HK-2 (cell line): ENCODE measurements around the gene CABLES1.

Source experiments
- DNase-seq: peaks from one replicate; pipeline ENCODE4 v3.0.0-alpha.2; 2018; ENCODE audit not compliant: unreplicated experiment

The CABLES1 gene

DNA sequence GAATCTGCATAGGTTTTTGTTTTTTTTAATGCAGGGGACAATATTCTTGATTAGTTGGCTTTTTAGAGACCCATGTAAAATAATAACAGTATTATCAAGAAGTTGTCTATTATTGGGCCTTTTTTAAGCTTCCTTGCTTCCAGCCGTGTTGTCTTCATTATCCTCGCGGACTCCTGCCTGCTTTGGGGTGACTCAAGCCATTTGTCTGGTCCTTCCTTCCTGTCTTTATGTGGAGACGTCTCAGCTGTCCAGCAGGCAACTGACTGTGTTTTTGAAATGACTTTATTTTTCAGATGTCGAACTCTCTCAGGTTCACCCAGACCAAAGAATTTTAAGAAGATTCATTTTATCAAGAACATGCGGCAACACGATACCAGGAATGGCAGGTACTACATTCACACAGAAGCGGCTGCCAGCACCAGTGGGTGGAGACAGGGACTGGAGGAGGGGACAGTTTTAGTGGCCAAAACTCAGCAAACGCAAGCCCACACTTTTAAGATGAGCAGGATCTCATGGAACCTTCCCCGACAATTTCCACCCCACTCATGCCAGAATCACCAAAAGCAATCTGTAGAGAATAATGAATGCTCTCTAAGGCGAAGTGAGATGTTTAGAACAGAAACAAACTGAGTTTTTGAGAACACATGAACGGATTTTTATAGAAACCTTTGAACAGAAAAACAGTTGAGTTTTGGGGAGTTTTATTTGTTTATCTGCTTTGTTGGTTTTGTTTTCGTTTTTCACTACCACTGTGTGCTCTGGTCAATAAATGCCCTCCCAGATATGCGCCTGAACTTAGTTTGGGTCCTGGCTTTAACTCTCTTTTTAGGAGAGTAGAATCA lies 59.1 kb downstream of the CABLES1 start:
- no peak for DNase-seq

DNA sequence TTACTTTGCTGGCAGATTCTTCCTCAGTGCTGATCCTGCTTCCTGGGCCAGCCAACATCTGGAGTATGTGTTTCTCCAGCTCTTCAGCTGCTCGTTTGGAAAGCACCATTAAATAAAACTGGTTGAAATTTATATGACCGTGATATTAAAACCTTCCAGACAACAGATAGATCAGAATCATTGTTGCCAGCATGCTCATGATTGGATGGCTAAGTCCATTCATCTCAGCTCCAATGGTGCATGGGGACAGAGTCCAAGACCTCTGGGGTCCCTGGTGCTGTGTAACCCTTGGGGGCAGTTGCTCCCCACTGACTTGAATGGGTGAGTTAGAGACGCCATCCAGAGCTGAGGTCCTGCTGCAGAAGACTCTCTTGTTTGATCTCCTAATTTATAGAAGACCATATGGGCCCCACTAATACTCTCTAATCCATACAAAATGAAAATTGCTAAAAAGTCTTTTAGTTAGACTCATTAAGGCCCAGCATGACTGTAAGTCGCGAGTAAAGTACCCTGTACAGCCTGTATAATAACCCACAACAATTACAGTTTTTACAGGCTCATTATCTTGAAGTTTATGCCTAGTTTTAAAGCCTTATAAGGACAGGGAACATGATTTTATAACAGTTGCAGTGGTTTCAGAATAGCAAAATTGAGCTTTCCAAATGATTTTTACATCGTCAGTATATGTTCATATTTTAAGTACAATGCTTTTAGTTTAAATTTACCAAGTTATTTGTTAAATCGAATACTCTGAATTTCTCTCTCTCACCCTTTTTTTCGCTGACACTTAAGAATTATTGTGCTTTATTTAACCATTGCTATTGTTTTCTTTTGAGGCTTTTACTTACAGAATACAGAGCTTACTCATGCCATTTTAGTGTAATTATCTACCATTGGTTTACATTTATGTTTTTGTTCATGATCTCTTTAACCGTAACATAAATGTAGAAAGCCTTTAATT lies 60.0 kb downstream of the CABLES1 start:
- DNase-seq, result no peak

DNA sequence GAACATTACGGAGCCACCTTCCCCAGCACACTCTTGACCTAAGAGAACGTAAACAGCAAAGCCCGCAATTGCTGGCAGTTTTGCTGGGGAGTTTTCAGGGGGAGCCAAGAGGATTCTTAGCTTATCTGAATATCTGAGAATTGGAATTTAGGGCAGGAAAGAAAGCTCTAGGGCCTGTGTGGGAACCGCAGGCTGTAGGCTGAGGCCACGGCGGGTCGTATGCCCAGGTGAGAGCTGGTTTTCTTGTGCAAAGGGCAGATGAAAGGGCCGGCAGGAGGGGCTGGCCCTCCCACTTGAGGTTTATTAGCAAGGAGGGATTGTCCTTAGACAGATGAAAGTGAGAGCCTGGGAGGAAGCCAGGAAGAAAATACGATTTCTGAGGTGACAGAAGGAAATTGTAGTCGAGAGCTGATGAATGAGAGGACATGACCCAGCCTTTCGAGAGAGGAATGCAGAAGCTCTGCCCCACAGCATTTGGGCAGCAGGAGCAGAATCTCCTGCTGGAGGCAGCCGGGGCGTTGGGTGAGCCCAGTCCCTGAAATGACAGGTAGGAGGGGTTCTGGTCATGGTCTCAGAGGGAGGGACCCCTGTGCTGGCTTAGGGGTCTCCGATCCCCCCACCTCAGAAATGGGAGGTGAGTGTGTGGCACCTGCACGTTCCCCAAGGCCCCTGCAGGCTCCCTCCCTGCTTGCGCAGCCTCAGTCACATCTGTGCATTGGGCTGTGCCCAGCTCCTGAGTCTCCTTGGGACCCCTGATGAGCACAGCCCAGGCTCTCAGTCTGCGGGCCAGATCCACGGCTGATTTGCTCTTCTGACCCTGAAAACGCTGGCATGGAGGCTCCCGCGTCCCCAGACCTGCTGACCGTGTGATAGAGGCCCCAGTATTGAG lies 61.1 kb downstream of the CABLES1 start:
- DNase-seq, result no peak

DNA sequence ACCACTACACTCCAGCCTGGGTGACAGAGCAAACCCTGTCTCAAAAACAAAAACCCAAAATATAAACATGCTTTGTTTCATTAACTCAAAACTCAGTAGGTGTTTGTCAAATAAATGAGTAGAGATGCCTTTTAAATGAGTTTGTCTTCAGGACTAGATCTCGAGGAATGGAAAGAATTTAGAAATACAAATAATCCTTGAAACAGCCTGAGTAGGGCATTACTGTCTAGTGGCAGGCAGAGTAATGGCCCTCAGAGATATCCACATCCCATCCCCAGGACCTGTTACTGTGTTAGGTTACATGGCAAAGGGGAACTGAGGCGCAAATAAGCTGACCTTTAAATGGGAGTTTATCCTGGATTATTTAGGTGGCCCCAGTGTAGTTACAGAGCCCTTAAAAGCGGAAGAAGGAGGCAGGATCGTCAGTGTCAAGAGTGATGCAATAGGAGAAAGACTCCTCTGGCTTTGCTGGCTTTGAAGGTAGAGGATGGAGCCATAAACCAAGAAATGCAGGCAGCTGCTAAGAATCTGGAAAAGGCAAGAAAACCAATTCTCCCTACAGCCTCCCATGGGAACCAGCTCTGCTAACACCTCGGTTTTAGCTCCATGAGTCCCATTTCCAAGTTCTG lies 63.0 kb downstream of the CABLES1 start:
- DNase-seq, result no peak

DNA sequence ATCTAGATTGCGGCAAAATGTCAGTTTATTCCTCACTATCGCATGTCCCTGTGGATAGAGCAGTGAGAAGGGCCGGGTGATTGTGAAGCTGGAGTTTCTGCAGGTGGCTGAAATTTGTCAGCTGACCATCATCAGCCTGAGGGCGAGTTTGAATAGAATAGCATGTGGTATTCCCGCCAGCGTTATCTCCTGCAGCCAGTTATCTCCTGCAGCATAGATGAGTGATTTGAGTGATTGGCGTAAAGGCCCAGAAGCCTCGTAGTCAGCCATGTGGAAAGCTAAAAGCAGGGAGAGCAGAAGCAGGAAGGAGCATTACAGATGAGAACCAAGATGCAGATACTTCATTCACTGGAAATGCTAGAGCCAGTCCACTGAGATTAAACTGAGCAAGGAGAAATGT lies 65.5 kb downstream of the CABLES1 start:
- no peak for DNase-seq

DNA sequence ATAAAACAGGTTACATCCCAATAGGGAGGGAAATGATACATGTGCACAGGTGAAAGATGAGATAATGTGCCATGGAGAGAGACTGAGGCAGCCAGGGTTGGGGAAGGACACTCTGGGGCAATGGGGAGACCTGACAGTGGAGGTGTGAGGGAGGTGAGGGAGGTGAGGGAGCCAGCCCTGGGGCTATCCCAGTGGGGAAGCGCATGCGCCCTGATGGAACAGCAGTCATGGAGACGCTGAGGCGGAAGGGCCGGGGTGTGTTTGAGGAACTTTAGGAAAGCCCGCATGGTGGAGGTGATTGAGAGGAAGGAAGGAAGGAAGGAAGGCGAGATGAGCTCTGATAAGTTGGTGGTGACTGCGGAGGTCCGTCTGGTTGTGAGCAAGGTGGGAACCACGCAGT lies 66.5 kb downstream of the CABLES1 start:
- DNase-seq, result no peak

DNA sequence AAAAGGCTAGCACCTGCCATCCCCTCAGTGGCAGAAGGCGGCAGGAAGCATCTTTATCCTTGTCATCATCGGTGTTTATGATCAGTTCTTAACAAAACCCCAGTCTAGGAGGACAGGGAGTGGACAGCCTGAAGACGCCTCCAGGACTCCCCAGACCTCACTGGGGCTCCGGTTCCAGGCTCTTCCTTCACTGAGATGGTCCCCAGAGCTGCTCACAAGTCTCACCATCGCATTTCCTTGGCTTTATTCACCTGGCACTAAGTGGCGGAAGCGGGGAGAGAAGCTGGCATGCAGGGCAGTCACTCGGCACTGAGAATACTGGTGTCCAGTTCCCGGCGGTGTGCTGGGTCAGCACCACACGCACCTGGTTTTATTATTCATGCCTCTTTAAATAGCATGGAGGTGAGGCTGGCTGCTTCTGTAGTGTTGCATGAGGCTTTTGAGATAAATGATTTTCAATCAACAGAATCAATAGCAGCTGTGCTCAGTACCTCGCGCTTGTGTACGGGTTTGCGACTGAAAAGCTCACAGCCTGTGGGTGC lies 68.7 kb downstream of the CABLES1 start:
- DNase-seq, result no peak

DNA sequence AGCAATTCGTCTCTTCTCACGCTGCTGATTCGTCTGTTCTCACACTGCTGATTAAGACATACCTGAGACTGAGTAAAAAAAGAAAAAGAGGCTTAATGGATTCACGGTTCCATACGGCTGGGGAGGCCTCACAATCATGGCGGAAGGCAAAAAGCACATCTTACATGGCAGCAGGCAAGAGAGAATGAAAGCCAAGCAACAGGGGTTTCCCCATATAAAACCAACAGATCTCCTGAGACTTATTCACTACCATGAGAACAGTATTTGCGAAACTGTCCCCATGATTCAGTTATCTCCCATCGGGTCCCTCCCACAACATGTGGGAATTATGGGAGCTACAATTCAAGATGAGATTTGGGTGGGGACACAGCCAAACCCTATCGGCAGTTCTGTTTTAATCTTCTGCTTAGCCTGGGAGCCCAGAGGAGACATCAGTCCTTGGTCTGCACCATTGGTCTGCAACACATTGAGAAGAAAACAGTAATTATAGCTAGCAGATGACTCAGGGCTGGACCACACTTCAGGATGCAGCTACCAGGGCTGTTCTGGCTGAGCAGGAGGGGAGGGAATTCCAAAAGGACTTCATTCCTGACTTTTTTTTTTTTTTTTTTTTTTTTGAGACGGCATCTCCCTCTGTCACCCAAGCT lies 69.4 kb downstream of the CABLES1 start:
- DNase-seq, result no peak

DNA sequence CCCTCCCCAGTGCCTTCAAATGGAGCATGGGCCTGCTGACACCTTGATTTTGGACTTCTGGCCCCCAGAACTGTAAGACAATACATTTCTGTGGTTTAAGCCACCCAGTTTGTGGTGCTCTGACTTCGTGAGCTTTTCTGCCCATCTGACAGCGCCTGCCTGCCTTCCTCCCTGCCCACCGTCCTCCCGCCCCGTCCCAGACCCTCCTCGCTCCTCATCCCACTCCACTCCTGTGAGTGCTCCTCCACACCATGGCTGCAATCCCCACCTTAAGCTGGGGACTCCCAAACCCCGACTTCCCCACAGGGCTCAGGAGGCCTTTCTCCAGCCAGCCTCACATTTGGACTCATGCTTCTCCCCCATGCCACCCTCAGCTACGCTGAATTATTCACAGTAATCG lies 70.7 kb downstream of the CABLES1 start:
- no peak for DNase-seq

DNA sequence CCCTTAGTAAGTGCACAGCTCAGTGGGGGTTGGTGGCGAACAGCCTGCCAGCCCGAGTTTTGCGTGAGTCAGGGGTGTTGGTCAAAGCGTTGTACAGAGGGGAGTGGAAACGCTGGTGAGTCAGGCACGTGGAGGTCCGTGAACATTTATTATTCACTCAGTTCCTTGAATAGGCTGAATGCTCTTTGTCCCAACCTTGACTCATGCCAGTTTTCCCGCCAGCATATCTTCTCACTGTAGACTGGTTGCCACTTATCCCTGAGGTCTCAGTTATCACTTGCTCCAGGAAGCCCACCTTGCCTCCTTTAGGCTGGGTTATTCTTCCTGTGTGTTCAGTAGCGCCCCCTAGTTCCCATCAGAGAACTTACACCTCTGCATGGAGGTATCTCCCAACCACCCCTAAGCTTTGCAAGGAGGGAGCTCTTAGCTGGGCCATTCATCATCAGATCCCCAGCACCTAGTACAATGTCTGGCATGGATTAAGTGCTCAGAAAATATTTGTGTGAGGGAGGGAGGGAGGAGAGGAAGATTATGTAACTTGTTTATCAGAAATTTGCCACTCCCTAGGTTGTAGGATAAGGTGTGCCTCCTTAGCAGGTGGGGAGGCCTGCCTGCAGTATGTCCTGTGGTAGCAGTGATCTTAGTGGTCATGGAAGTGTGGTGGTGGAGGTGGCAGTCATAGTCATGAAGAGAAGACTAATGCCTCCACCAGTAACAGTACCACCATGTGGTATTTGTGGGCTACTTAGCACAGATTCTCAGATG lies 72.1 kb downstream of the CABLES1 start:
- DNase-seq, result no peak

DNA sequence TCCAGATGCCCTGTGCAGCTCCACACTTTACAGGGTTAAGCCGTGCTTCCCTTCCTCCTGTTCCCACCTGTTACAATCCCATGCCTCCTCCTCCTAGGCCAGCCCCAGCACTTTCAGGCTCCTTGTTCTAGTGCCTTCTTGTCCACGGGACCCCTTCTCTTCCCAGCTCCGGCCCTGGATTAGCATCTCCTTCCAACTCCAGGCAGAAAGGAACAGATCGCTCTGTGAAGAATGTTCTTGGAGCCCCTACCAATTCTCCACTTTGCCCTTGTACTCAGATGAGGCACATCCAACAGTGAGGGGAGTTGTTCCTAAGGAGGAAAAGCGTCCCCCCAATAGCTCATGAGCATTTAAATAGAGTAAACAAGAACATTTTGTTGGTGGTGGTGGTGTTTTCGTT lies 72.7 kb downstream of the CABLES1 start:
- DNase-seq, result no peak

DNA sequence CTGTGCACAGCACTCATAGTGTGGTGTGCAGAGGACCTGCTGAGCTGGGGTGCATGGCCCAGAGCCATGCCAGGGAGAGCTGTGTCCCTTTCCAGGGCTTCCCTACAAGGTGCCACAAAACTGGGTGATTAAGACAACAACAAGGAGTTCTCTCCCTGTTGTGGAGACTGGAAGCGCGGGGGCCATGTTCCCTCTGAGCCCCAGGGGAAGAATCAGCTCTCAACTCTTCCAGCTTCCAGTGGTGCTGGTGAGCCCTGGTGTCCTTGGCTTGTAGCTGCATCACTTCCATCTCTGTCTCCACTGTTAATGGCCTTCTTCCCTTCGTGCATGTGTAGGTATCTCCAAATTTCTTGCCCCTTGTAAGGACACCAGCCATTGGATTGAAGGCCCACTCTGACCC lies 73.3 kb downstream of the CABLES1 start:
- DNase-seq, result no peak

DNA sequence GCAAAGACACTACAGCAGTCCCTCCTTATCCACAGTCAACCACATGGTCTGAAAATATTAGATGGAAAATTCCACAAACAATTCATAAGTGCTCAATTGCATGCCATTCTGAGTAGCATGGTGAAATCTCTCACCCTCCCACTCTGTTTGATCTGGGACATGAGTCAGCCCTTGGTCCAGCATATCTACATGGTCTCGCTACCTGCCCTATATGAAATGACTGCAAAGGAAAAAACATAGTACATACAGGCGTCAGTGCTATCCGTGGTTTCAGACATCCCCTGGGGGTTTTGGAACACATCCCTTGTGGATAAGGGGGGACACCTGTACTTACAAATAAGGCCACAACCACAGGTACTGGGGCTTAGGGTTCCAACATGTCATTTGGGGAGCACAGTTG lies 73.7 kb downstream of the CABLES1 start:
- no peak for DNase-seq

DNA sequence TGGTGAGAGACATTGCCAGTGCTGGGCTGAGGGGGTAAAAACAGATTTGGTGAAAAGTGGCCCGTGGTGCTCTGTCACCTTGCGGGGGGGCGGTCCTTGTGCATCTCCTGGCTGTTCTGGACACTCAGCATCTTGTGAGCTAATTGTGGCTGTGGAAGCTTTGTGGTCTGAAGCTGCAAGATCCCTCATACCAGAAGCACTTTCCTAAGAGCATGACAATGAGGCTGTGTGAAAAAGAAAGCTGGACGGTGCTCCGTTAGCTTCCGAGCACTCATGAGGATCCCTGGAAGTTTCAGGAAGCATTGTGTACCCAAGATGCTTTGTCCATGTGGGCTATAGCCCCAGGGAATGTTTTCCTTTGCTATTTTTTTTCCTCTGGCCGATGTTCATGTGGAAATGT lies 74.5 kb downstream of the CABLES1 start:
- no peak for DNase-seq

DNA sequence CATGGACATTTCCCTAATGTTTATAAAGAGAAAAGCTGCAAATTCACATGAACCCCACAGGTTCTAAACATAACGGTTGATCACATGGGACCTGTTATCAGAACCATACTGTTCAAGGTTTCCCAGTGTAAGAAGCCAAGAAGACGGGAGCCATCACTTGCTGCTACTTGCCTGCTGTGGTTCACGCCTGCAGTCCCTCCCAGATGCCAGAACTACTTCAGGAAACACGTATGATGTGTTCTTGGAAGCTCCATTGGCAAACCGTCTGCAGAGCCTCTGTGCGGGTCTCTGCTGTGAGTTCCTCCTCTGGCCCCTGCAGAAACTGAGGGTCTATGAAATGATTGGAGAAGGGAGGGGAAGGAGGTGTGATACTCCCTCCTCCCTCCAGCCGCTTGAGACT lies 75.2 kb downstream of the CABLES1 start:
- DNase-seq, result no peak

DNA sequence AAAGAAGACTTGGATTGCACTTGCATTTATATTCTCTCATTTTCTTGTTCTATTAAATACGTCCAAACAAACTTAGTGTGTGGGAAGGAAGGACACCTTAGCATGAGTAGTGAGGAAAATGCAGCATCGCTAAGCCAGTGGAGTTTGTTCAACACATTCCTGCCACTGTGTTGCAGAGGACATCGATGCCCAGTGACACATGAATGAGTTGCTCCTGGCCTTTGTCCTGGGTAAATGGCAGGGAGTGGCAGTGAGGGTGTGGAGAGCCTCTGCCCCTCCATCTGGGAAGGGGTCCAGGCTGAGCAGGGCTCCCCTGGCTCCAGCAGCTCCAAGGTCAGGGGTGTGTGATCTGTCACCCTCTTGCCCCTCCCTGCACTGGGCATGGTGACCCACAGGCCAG lies 75.9 kb downstream of the CABLES1 start:
- DNase-seq, result no peak

DNA sequence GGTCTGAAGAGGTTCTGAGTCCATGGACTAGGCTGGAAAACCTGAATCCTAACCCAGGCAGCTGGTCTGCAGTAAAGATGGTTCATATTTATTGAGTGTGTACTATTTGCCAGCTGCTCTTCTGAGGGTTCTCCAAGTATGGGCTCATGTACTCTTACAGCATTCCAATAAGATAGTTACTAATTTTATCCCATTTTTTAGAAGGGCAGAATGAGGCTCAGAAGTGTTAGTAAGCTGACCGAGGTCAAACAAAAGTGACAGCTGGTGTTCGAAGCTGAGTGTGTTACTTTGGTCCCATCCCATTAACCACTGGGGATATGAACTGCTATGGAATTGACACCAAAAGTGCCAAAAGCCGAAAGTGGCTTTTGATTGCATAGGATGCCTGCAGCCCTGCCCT lies 76.9 kb downstream of the CABLES1 start:
- no peak for DNase-seq

DNA sequence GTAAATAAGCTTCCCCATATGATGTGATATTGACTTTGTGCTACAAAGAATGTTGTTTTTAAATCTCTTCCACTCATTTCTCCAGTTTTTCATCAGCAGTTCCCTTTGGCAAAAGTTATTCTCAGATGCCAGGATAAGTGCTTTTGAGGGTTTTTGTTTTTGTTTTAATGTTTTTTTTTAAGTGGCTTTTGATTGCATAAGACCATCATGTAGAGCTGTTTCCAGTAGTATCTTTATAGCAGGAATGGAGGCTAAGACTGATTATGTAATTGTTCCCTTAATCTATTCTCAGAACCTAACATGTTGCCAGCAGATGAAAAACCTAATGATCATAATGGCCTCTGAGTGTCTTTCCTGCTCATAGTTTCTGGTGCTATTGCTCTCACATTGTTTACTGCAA lies 77.9 kb downstream of the CABLES1 start:
- no peak for DNase-seq

DNA sequence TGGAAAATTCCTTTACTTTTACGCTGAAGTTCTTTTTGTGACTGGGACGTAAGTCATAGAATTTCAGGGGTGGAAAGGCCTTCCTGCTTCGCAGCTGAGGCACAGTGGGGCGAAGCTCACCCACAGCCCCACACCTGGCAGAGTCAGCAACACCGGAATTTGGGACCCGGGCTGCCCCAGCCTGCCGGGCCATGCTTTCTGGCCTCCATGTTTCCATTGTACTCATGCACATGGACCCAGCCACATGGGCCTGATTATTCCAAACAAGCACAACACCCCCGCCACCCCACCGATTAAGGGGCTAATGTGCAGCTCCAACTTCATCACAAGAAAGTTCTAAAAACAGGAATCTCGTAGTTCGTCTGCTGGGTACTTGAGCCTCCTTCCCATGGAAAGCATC lies 82.5 kb downstream of the CABLES1 start:
- DNase-seq, result no peak

DNA sequence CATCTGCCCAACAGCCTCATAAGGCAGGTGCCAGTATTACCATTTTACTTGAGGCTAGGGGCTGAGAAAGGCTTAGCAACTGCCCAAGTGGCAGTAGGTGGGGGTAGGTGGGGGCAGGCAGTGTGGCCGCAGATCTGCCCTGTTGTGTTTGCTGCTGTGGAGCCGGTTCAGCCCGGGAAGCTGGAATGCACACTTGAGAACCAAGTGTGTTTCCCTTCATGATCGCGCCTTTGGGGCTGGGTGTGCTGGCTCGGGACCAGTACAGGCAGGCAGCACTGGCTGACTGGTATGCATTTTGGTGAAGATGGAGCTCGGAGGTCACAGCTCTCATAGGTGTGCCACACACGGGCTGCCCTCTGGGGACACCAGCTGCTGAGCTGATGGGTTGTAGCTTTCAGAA lies 85.1 kb downstream of the CABLES1 start:
- DNase-seq, result no peak
